ENCODE measurements around the gene TOPBP1.

GRCh38 chr3:133610031-133610430 is 51.7 kb downstream of the TOPBP1 start:
- TF ChIP-seq EZH2 (IDR thresholded peaks at IDR 0.05; ENCODE audit: borderline replicate concordance, low read length) (no peak), CTCF (IDR thresholded peaks at IDR 0.05; ENCODE audit: low read length) (no peak)

Measured in OCI-LY1 (cell line).